Panc1 (cell line): ENCODE data around the gene RBM47. TPM values are rescaled to one million over a fixed set of nuclear protein-coding genes. Genes with fewer than 3 reads are reported as not detected.

Source experiments
- ATAC-seq: fragments of 200-7000 bp; cut with Tn5 transposase; 2 replicates; pipeline ENCODE4 v1.9.1; 2020; ENCODE audit warnings: mild to moderate bottlenecking, moderate library complexity
- BruUV-seq: library from RNA; stranded (reverse); fragments of 400-500 nt; replicated peaks from 2 replicates; lab custom pipeline; 2021; lab: Mats Ljungman, UMichigan
- CTCF ChIA-PET: fragments of 300-600 bp; sonication (Branson Sonifier 250); formaldehyde crosslinking; loops from one replicate; lab custom pipeline; 2022; ENCODE audit warnings: antibody characterized with exemption; lab: Charles Lee
- POLR2A ChIA-PET: fragments of 300-600 bp; sonication (Branson Sonifier 250); formaldehyde crosslinking; loops from one replicate; lab custom pipeline; 2022; ENCODE audit warnings: antibody characterized with exemption; lab: Charles Lee
- DNase-seq: peaks from one replicate; pipeline ENCODE4 v3.0.0-alpha.2; 2010; ENCODE audit warnings: low read depth, low spot score
- H3K27ac ChIP-seq: 2 replicates; pipeline ENCODE4 v1.5.1; 2011; ENCODE audit warnings: mild to moderate bottlenecking, low read length, inconsistent platforms
- H3K27me3 ChIP-seq: fragments of 200-500 bp; sonication (Bioruptor generic); 2 replicates; pipeline ENCODE4 v1.6.0; 2014; ENCODE audit warnings: low read length, inconsistent platforms; ENCODE audit not compliant: control insufficient read depth, insufficient read depth
- H3K36me3 ChIP-seq: fragments of 200-500 bp; sonication (Bioruptor generic); 2 replicates; pipeline ENCODE4 v1.5.1; 2014; ENCODE audit warnings: inconsistent platforms, mild to moderate bottlenecking, low read length, moderate library complexity; ENCODE audit not compliant: control insufficient read depth, insufficient read depth
- H3K4me1 ChIP-seq: 2 replicates; pipeline ENCODE4 v1.5.1; 2011; ENCODE audit warnings: inconsistent platforms, mild to moderate bottlenecking, low read length, moderate library complexity; ENCODE audit not compliant: control insufficient read depth, insufficient read depth
- H3K4me3 ChIP-seq, 2 experiments: 2 replicates each; pipeline ENCODE4 v1.5.1; 2011 to 2012; ENCODE audit warnings: low read depth in 2 of 2, low read length in 2 of 2, mild to moderate bottlenecking in 2 of 2, inconsistent platforms in 1 of 2, moderate library complexity in 1 of 2
- H3K9me3 ChIP-seq: fragments of 200-500 bp; sonication (Bioruptor generic); 2 replicates; pipeline ENCODE4 v1.5.1; 2014; ENCODE audit warnings: low read depth, mild to moderate bottlenecking, inconsistent platforms, low read length, moderate library complexity; ENCODE audit not compliant: control insufficient read depth, insufficient read depth
- CTCF ChIP-seq: fragments of 450-650 bp; IDR thresholded peaks from 2 replicates; pipeline ENCODE4 v1.5.1; 2017; ENCODE audit warnings: mild to moderate bottlenecking
- POLR2AphosphoS5 ChIP-seq: IDR thresholded peaks from 2 replicates; pipeline ENCODE4 v1.6.1; 2012; ENCODE audit warnings: mild to moderate bottlenecking, low read depth, low read length, moderate library complexity
- REST ChIP-seq, 2 experiments: IDR thresholded peaks; 2 replicates each; pipeline ENCODE4 v1.6.1; 2011 to 2012; ENCODE audit warnings: low read depth in 2 of 2, control low read depth in 1 of 2, low read length in 1 of 2, mild to moderate bottlenecking in 1 of 2, moderate library complexity in 1 of 2; ENCODE audit not compliant: insufficient read depth in 1 of 2
- SIN3A ChIP-seq: IDR thresholded peaks from 2 replicates; pipeline ENCODE4 v1.6.1; 2012; ENCODE audit warnings: low read depth, mild to moderate bottlenecking, low read length, moderate library complexity, borderline replicate concordance; ENCODE audit not compliant: insufficient read depth
- TCF7L2 ChIP-seq: IDR thresholded peaks from 2 replicates; pipeline ENCODE4 v1.6.1; 2011; ENCODE audit warnings: mild to moderate bottlenecking, low read depth, low read length, inconsistent platforms
- in situ Hi-C: cut with HindIII; loops from 2 replicates; pipeline ENCODE4 v1.10.0; 2016; ENCODE audit warnings: low sequenced_read_pairs, low pct_unique_long_range_greater_than_20kb
- intact Hi-C: fragments of 100-400 bp; cut with micrococcal nuclease; formaldehyde crosslinking; loops from one replicate; pipeline ENCODE4 v1.10.0; 2022; ENCODE audit not compliant: unreplicated experiment
- total RNA-seq: library from RNA; stranded (reverse); gene quantifications from one replicate; pipeline ENCODE4 v1.2.1, GENCODE V29; 2021; ENCODE audit not compliant: unreplicated experiment

The RBM47 gene
- total RNA-seq, 1 experiment from 2014 or later = 2.0 TPM

GRCh38 chr4:40649321-40649720, 19.7 kb upstream of the RBM47 start:
- DNase-seq (no peak), ATAC-seq (no peak)
- in situ Hi-C loops (no loop called here), intact Hi-C loops (no loop called here)
- TF ChIP-seq SIN3A (no peak), TCF7L2 (no peak), REST (IDR thresholded peaks at IDR 0.05; ENCODE audit: insufficient read depth in 1 of 2, low read depth in 2 of 2, low read length in 1 of 2) (no peak), POLR2AphosphoS5 (no peak), CTCF (no peak)
- CTCF ChIA-PET = interaction anchor here (0.6 kb wide), 1 partner anchor 163 kb away, joined by 8 read pairs; no protein-coding TSS in a partner anchor
- Histone ChIP-seq H3K4me1 (no peaks in the 10 kb centered on the region), H3K27me3 (no peaks in the 10 kb centered on the region), H3K36me3 (no peaks in the 10 kb centered on the region), H3K4me3 (no peak overlapping the region), H3K27ac (no peak overlapping the region), H3K9me3 (no peaks in the 10 kb centered on the region)
- no TSS peak for BruUV-seq
- POLR2A ChIA-PET = no interaction called here

GRCh38 chr4:40648742-40649281, 19.1 kb upstream of the RBM47 start:
- TF ChIP-seq CTCF = no peak
- TF ChIP-seq SIN3A = no peak
- TF ChIP-seq TCF7L2 = no peak
- TF ChIP-seq POLR2AphosphoS5 = no peak
- TF ChIP-seq REST (IDR thresholded peaks at IDR 0.05; ENCODE audit: insufficient read depth in 1 of 2, low read depth in 2 of 2, low read length in 1 of 2) = no peak
- BruUV-seq = no TSS peak
- ATAC-seq = no peak
- intact Hi-C loops = no loop called here
- DNase-seq = no peak
- in situ Hi-C loops = no loop called here
- ChIA-PET CTCF (interaction anchor here (0.6 kb wide), 1 partner anchor 163 kb away, joined by 8 read pairs; no protein-coding TSS in a partner anchor), POLR2A (no interaction called here)
- no peaks in the 10 kb centered on the region for H3K27me3 ChIP-seq
- H3K4me1 ChIP-seq = no peaks in the 10 kb centered on the region
- no peak overlapping the region for H3K4me3 ChIP-seq
- no peak overlapping the region for H3K27ac ChIP-seq
- H3K36me3 ChIP-seq = no peaks in the 10 kb centered on the region
- no peaks in the 10 kb centered on the region for H3K9me3 ChIP-seq
